Ishikawa (cell line): ENCODE data around the gene ADCY9.

Source experiments
- CEBPB ChIP-seq: IDR thresholded peaks from 2 replicates; pipeline ENCODE4 v1.6.1; 2012
- CREB1 ChIP-seq: IDR thresholded peaks from 2 replicates; pipeline ENCODE4 v1.6.1; 2012; ENCODE audit warnings: low read depth
- EGR1 ChIP-seq: IDR thresholded peaks from 2 replicates; pipeline ENCODE4 v1.6.1; 2012
- EP300 ChIP-seq: IDR thresholded peaks from 2 replicates; pipeline ENCODE4 v1.6.1; 2012; ENCODE audit warnings: borderline replicate concordance
- FOXM1 ChIP-seq: IDR thresholded peaks from 2 replicates; pipeline ENCODE4 v1.6.1; 2012; ENCODE audit warnings: low read depth, borderline replicate concordance
- NFIC ChIP-seq: IDR thresholded peaks from 2 replicates; pipeline ENCODE4 v1.6.1; 2012
- RAD21 ChIP-seq: IDR thresholded peaks from 2 replicates; pipeline ENCODE4 v1.6.1; 2012; ENCODE audit warnings: low read depth
- TAF1 ChIP-seq: IDR thresholded peaks from 2 replicates; pipeline ENCODE4 v1.6.1; 2012; ENCODE audit warnings: low read depth, mild to moderate bottlenecking
- TCF12 ChIP-seq: IDR thresholded peaks from 2 replicates; pipeline ENCODE4 v1.6.1; 2012; ENCODE audit warnings: low read depth
- TEAD4 ChIP-seq: IDR thresholded peaks from 2 replicates; pipeline ENCODE4 v1.6.1; 2012
- YY1 ChIP-seq: IDR thresholded peaks from 2 replicates; pipeline ENCODE4 v1.6.1; 2012; ENCODE audit warnings: low read depth
- ZBTB7A ChIP-seq: IDR thresholded peaks from 2 replicates; pipeline ENCODE4 v1.6.1; 2012; ENCODE audit warnings: low read depth
- TF ChIP-seq, protein P1 (sequence below): IDR thresholded peaks from 2 replicates; pipeline ENCODE4 v1.6.1; 2012
- TF ChIP-seq, protein P2 (sequence below): IDR thresholded peaks from 2 replicates; pipeline ENCODE4 v1.6.1; 2012
- TF ChIP-seq, protein P3 (sequence below): IDR thresholded peaks from 2 replicates; pipeline ENCODE4 v1.6.1; 2012; ENCODE audit warnings: low read depth, mild to moderate bottlenecking

The ADCY9 gene

DNA sequence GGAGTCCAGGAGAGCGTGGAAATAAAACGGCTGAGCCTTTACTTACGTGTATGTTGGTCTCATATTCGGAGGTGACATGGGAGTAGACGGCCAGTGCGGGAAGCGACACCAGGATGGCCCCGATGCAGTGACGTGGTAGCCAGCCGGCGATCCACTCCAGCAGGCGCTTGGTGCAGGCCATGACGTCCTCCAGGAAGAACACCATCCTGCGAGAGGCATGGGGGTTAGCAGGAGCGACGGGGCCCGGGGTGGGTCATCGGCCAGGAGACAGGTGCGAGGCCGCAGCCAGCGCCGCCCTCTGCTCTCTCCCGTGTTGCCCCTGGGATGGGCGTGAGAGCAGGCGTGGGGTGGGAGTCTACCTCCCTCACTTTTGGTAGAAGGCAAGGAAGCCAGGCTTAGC, 137.2 kb downstream of the ADCY9 start:
- TF ChIP-seq NFIC, result no peak
- no peak for TF ChIP-seq TEAD4
- no peak for TF ChIP-seq EGR1
- TF ChIP-seq, protein P1, sequence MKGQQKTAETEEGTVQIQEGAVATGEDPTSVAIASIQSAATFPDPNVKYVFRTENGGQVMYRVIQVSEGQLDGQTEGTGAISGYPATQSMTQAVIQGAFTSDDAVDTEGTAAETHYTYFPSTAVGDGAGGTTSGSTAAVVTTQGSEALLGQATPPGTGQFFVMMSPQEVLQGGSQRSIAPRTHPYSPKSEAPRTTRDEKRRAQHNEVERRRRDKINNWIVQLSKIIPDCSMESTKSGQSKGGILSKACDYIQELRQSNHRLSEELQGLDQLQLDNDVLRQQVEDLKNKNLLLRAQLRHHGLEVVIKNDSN, result no peak
- TF ChIP-seq YY1, result no peak
- TF ChIP-seq EP300, result no peak
- no peak for TF ChIP-seq FOXM1
- no peak for TF ChIP-seq CREB1
- TF ChIP-seq, protein P2, sequence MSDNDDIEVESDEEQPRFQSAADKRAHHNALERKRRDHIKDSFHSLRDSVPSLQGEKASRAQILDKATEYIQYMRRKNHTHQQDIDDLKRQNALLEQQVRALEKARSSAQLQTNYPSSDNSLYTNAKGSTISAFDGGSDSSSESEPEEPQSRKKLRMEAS, result no peak
- no peak for TF ChIP-seq ZBTB7A
- no peak for TF ChIP-seq CEBPB
- TF ChIP-seq RAD21, result no peak
- no peak for TF ChIP-seq TAF1
- TF ChIP-seq, protein P3, sequence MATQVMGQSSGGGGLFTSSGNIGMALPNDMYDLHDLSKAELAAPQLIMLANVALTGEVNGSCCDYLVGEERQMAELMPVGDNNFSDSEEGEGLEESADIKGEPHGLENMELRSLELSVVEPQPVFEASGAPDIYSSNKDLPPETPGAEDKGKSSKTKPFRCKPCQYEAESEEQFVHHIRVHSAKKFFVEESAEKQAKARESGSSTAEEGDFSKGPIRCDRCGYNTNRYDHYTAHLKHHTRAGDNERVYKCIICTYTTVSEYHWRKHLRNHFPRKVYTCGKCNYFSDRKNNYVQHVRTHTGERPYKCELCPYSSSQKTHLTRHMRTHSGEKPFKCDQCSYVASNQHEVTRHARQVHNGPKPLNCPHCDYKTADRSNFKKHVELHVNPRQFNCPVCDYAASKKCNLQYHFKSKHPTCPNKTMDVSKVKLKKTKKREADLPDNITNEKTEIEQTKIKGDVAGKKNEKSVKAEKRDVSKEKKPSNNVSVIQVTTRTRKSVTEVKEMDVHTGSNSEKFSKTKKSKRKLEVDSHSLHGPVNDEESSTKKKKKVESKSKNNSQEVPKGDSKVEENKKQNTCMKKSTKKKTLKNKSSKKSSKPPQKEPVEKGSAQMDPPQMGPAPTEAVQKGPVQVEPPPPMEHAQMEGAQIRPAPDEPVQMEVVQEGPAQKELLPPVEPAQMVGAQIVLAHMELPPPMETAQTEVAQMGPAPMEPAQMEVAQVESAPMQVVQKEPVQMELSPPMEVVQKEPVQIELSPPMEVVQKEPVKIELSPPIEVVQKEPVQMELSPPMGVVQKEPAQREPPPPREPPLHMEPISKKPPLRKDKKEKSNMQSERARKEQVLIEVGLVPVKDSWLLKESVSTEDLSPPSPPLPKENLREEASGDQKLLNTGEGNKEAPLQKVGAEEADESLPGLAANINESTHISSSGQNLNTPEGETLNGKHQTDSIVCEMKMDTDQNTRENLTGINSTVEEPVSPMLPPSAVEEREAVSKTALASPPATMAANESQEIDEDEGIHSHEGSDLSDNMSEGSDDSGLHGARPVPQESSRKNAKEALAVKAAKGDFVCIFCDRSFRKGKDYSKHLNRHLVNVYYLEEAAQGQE, result no peak
- no peak for TF ChIP-seq TCF12

DNA sequence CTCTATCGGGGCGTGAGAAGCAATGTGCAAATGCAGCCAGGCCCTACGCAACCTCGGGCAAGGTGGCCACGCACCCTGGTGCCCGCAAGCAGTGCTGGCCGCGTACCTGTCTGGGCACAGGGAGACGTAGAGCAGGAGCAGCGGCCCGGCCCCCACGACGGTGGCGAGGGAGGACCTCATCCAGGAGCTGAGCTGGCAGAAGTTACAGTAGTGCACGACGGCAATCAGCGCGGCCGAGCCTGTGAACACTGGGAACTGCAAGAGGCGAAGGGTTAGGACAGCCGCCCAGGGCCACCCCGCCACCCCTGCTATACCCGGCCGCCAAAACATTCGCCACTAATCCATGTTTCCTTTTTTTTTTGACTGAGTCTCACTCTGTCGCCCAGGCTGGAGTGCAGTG, 138.9 kb downstream of the ADCY9 start:
- TF ChIP-seq, protein P3, result no peak
- TF ChIP-seq NFIC, result no peak

DNA sequence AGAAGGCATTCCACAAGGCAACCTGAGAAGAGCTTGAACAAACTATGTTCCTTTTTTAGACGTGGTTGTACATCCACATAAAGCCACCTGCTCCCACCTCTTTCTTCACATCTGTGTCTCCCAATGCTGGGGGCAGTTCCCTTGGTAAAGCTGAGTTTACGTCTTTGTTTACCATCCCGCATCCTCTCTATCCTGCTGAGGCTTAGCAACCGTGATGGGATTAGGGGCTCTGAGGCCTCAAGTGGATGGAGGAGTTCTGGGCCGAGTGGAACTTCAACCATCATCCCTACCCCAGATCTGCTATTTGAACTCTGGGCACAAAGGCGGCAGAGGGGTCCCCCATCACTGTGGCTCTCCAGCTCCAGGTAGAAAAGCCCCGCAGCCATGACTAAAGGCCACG, 141.5 kb downstream of the ADCY9 start:
- TF ChIP-seq TCF12, result no peak
- TF ChIP-seq, protein P2, result no peak
- TF ChIP-seq ZBTB7A, result no peak
- no peak for TF ChIP-seq TEAD4
- TF ChIP-seq, protein P3, result no peak
- no peak for TF ChIP-seq CEBPB
- TF ChIP-seq EGR1, result no peak
- no peak for TF ChIP-seq TAF1
- no peak for TF ChIP-seq YY1
- TF ChIP-seq EP300, result no peak
- no peak for TF ChIP-seq NFIC
- TF ChIP-seq FOXM1, result no peak
- TF ChIP-seq RAD21, result no peak
- TF ChIP-seq, protein P1, result no peak
- no peak for TF ChIP-seq CREB1

DNA sequence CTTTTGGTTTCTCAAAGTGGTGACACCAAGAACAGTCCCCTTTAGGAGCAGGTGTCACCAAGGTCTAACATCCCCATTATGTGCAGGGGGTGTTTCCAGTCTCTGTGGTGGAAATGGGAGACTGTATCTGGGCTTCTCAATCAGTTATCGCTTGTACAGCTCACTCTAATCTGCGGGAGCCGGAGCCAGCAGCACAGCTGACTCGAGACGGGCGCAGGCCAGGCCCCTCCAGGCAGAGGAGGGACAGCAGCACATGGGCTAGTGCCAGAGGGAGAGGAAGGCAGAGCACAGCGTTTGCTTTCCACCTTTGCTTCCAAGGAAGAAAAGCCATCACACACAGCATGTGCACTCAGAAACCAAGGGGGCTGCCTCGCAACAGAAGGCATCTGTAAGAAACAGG, 144.5 kb downstream of the ADCY9 start:
- TF ChIP-seq EP300 (no peak), TAF1 (no peak), ZBTB7A (no peak), TEAD4 (no peak), TCF12 (no peak), NFIC (no peak), FOXM1 (no peak), YY1 (no peak), RAD21 (no peak)
- TF ChIP-seq, protein P3, result no peak
